HCT116 (cell line): ENCODE results near the gene ITPR2. TPM values are rescaled to one million over a fixed set of nuclear protein-coding genes. Genes with fewer than 3 reads are reported as not detected.
A peak's percentile ranks its signal among the peaks of the same experiment; 100 is the strongest.
"Not testable (repeated sequence)": the region's sequence is repeated elsewhere in the genome, so short reads cannot be mapped to it uniquely, and the experiment has no call there.

Experiments
- ATAC-seq: fragments of 200-7000 bp; cut with Tn5 transposase; 2 replicates; pipeline ENCODE4 v1.9.1; 2020; ENCODE audit warnings: mild to moderate bottlenecking, moderate library complexity
- BruUV-seq: library from RNA; stranded (reverse); fragments of 400-500 nt; replicated peaks from 2 replicates; lab custom pipeline; 2021; lab: Mats Ljungman, UMichigan
- CTCF ChIA-PET: fragments of 300-600 bp; sonication (Branson Sonifier 250); formaldehyde crosslinking; loops from one replicate; lab custom pipeline; 2021; ENCODE audit warnings: antibody characterized with exemption; lab: Charles Lee
- POLR2A ChIA-PET: fragments of 300-600, 350-600 bp; sonication (Branson Sonifier 250); formaldehyde crosslinking; loops from one replicate; lab custom pipeline; 2021; ENCODE audit warnings: antibody characterized with exemption; lab: Charles Lee
- RAD21 ChIA-PET, 2 experiments: fragments of 300-600 bp; sonication (Branson Sonifier 250); formaldehyde crosslinking; loops; one replicate each; lab custom pipeline; 2023; ENCODE audit warnings: low total read pairs in 2 of 2; ENCODE audit not compliant: uncharacterized antibody in 2 of 2, unreplicated experiment in 2 of 2, low non-redundant PET in 1 of 2; lab: Charles Lee
- DNase-seq: peaks from one replicate; pipeline ENCODE4 v3.0.0-alpha.2; 2010; ENCODE audit warnings: low read depth, low spot score
- H2AFZ ChIP-seq: fragments of 200-600 bp; shearing (Covaris generic), sonication (generic); 2 replicates; pipeline ENCODE4 v1.6.1; 2017; ENCODE audit warnings: low read depth, mixed run types, mixed read lengths, antibody characterized with exemption, low read length; ENCODE audit not compliant: poor library complexity, severe bottlenecking
- H3K27ac ChIP-seq: 2 replicates; pipeline ENCODE4 v1.5.1; 2012; ENCODE audit warnings: low read depth, low read length
- H3K27me3 ChIP-seq: fragments of 200-600 bp; sonication (generic); 2 replicates; pipeline ENCODE4 v1.6.1; 2016; ENCODE audit warnings: mixed run types, low read length, mixed read lengths; ENCODE audit not compliant: insufficient read depth
- H3K36me3 ChIP-seq, 2 experiments: fragments of 200-500 bp in 1 of 2; fragments of 200-600 bp in 1 of 2; sonication (Bioruptor generic) in 1 of 2; sonication (generic) in 1 of 2; 2 replicates each; pipeline versions ENCODE4 v1.5.1 to v1.6.1; 2014 to 2016; ENCODE audit warnings: low read length in 2 of 2, inconsistent platforms in 1 of 2, mixed read lengths in 1 of 2, mixed run types in 1 of 2; ENCODE audit not compliant: insufficient read depth in 2 of 2, control insufficient read depth in 1 of 2
- H3K4me1 ChIP-seq, 2 experiments: fragments of 200-600 bp in 1 of 2; sonication (generic) in 1 of 2; 2 replicates each; pipeline versions ENCODE4 v1.5.1 to v1.6.1; 2012 to 2017; ENCODE audit warnings: low read length in 2 of 2, inconsistent platforms in 1 of 2, mild to moderate bottlenecking in 1 of 2, mixed read lengths in 1 of 2, mixed run types in 1 of 2, moderate library complexity in 1 of 2; ENCODE audit not compliant: insufficient read depth in 2 of 2, control insufficient read depth in 1 of 2
- H3K4me2 ChIP-seq: fragments of 200-600 bp; sonication (generic); 2 replicates; pipeline ENCODE4 v1.6.1; 2017; ENCODE audit warnings: mixed run types, low read length, mixed read lengths
- H3K4me3 ChIP-seq, 2 experiments: fragments of 200-600 bp in 1 of 2; sonication (generic) in 1 of 2; replicated peaks in 1 of 2; 2 replicates each; pipeline ENCODE4 v1.5.1; 2011 to 2016; ENCODE audit warnings: low read length in 2 of 2, control low read depth in 1 of 2, low read depth in 1 of 2, mild to moderate bottlenecking in 1 of 2, mixed read lengths in 1 of 2, mixed run types in 1 of 2
- H3K79me2 ChIP-seq: fragments of 200-600 bp; sonication (generic); 2 replicates; pipeline ENCODE4 v1.6.1; 2017; ENCODE audit warnings: mild to moderate bottlenecking, mixed run types, low read length, moderate library complexity, mixed read lengths; ENCODE audit not compliant: insufficient read depth
- H3K9ac ChIP-seq: fragments of 200-600 bp; sonication (generic); 2 replicates; pipeline ENCODE4 v1.6.1; 2016; ENCODE audit warnings: low read length, mixed read lengths
- H3K9me2 ChIP-seq: fragments of 200-600 bp; sonication (generic), shearing (Covaris generic); 2 replicates; pipeline ENCODE4 v1.6.1; 2017; ENCODE audit warnings: mixed run types, mild to moderate bottlenecking, moderate library complexity; ENCODE audit not compliant: insufficient read depth
- H3K9me3 ChIP-seq, 2 experiments: fragments of 200-500 bp in 1 of 2; fragments of 200-600 bp in 1 of 2; sonication (Bioruptor generic) in 1 of 2; sonication (generic) in 1 of 2; 2 replicates each; pipeline ENCODE4 v1.6.1; 2014 to 2017; ENCODE audit warnings: low read length in 2 of 2, mixed read lengths in 2 of 2, inconsistent platforms in 1 of 2, low read depth in 1 of 2, mild to moderate bottlenecking in 1 of 2, mixed run types in 1 of 2, moderate library complexity in 1 of 2; ENCODE audit not compliant: control insufficient read depth in 1 of 2, insufficient read depth in 1 of 2
- H4K20me1 ChIP-seq: fragments of 200-600 bp; sonication (generic), shearing (Covaris generic); 2 replicates; pipeline ENCODE4 v1.6.1; 2017; ENCODE audit warnings: mixed run types, mild to moderate bottlenecking, moderate library complexity; ENCODE audit not compliant: insufficient read depth
- CEBPB ChIP-seq: IDR thresholded peaks from 2 replicates; pipeline ENCODE4 v1.6.1; 2012; ENCODE audit warnings: low read depth
- EGR1 ChIP-seq: IDR thresholded peaks from 2 replicates; pipeline ENCODE4 v1.6.1; 2012; ENCODE audit warnings: low read depth
- intact Hi-C: fragments of 100-400 bp; cut with micrococcal nuclease; formaldehyde crosslinking; loops from 2 replicates; pipeline ENCODE4 v1.10.0; 2022
- total RNA-seq: library from RNA; stranded (reverse); gene quantifications from one replicate; pipeline ENCODE4 v1.2.1, GENCODE V29; 2021; ENCODE audit not compliant: unreplicated experiment

ITPR2 gene
- total RNA-seq, 1 experiment from 2014 or later: 6.5 TPM

DNA sequence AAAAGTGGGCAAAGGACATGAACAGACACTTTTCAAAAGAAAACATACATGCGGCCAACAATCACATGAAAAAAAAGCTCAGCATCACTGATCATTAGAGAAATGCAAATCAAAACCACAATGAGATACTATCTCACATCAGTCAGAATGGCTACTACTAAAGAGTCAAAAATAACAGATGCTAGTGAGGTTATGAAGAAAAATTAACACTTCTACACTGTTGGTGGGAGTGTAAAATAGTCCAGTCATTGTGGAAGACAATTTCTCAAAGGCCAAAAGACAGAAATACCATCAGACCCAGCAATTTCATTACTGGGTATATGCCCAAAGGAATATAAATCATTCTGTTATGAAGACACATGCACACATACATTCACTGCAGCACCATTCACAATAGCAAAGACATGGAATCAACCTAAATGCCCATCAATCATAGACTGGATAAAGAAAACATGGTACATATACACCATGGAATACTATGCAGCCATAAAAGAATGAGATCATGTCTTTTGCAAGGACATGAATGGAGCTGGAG is 103.8 kb downstream of the ITPR2 start:
- RAD21 ChIA-PET, DNase-seq, ATAC-seq, H3K4me1 ChIP-seq, H3K27me3 ChIP-seq, intact Hi-C loops, H3K4me3 ChIP-seq, H3K9ac ChIP-seq, H3K9me2 ChIP-seq, H3K9me3 ChIP-seq, BruUV-seq, H3K36me3 ChIP-seq, H3K4me2 ChIP-seq, H3K79me2 ChIP-seq, H3K27ac ChIP-seq, H2AFZ ChIP-seq, POLR2A ChIA-PET, H4K20me1 ChIP-seq: not testable (repeated sequence)
- CTCF ChIA-PET: interaction anchor here (0.6 to 1.6 kb wide), 2 partner anchors 27 to 575 kb away, joined by 3 to 4 read pairs; no protein-coding TSS in a partner anchor

DNA sequence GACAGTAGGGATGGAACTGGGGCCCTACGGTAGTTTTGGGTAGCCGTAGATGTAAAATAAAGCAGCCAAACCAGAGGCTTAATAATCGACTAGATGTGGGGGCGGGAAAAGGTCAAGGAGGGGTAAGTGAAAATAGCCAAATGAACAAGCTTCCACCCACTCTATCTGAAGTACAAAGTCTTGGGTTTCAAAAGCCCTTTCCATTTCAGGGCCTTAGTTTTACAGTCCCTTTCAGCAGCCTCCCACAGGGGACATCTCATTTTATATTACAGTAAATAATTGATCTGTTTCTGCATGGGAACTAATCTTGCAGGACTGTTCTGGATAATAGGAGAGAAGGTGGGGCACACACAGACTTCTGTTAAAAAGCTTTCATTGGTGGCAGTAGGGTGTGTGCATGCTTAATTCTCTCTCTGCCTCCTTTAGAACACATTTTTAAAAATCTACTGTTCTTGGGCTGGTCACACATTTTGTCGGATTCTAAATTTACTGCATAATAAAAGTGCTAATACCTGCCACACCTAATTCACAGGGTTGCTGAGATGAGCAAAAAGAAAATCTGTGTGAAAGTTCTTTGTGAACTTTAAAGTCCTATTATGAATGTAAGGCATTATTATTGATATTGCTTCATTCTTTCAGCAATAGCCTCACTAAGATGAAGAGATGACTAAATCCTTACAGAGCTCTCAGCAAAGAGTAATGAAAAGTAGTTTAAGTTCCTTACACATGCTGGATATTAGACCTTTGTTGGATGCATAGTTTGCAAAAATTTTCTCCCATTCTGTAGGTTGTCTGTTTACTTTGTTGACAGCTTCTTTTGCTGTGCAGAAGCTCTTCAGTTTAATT is 104.6 kb downstream of the ITPR2 start:
- peaks cover 0 to 5% of the 10 kb centered on the region in 2 experiments; a peak in 3 of 4 replicates for H3K4me1 ChIP-seq
- no peaks in the 10 kb centered on the region for H4K20me1 ChIP-seq
- POLR2A ChIA-PET: no interaction called here
- H3K27ac ChIP-seq: no peak overlapping the region
- intact Hi-C loops: no loop called here
- H3K4me3 ChIP-seq: no peak overlapping the region
- RAD21 ChIA-PET: no interaction called here
- ATAC-seq (no peak), DNase-seq (no peak)
- H3K9ac ChIP-seq: no peak overlapping the region
- no peak overlapping the region for H2AFZ ChIP-seq
- H3K36me3 ChIP-seq: no peaks in the 10 kb centered on the region
- no peaks in the 10 kb centered on the region for H3K79me2 ChIP-seq
- TF ChIP-seq EGR1 (0 out of 2 replicates have a peak, but pooled peaks have one; percentile 28), CEBPB (no peak)
- H3K27me3 ChIP-seq: no peaks in the 10 kb centered on the region
- H3K9me3 ChIP-seq: no peaks in the 10 kb centered on the region
- H3K4me2 ChIP-seq: no peak overlapping the region
- no TSS peak for BruUV-seq
- no peaks in the 10 kb centered on the region for H3K9me2 ChIP-seq
- CTCF ChIA-PET: interaction anchor here (1.6 kb wide), 1 partner anchor 27 kb away, joined by 4 read pairs; no protein-coding TSS in a partner anchor
